Hepatocyte (in vitro differentiated cells): ENCODE measurements around the gene GPR15. TPM values are rescaled to one million over a fixed set of nuclear protein-coding genes. Genes with fewer than 3 reads are reported as not detected.

Experiments used
- DNase-seq: peaks from one replicate; pipeline ENCODE4 v3.0.0-alpha.2; 2016; ENCODE audit warnings: low spot score
- H2AFZ ChIP-seq: fragments of 200-600 bp; sonication (generic); 2 replicates; pipeline ENCODE4 v1.6.0; 2016; ENCODE audit warnings: antibody characterized with exemption, mild to moderate bottlenecking
- H3K27ac ChIP-seq: fragments of 200-600 bp; sonication (generic); 2 replicates; pipeline ENCODE4 v1.5.1; 2016; ENCODE audit warnings: mild to moderate bottlenecking
- H3K27me3 ChIP-seq: fragments of 200-600 bp; sonication (generic); 2 replicates; pipeline ENCODE4 v1.6.1; 2016
- H3K36me3 ChIP-seq: fragments of 200-600 bp; sonication (generic); replicated peaks from 2 replicates; pipeline ENCODE4 v1.5.1; 2016; ENCODE audit warnings: low read depth; ENCODE audit not compliant: insufficient read depth
- H3K4me1 ChIP-seq: fragments of 200-600 bp; sonication (generic); 2 replicates; pipeline ENCODE4 v1.5.1; 2016; ENCODE audit warnings: mild to moderate bottlenecking, moderate library complexity; ENCODE audit not compliant: insufficient read depth
- H3K4me2 ChIP-seq: fragments of 200-600 bp; sonication (generic); 2 replicates; pipeline ENCODE4 v1.6.0; 2016
- H3K4me3 ChIP-seq: fragments of 200-600 bp; sonication (generic); 2 replicates; pipeline ENCODE4 v1.5.1; 2016; ENCODE audit warnings: mild to moderate bottlenecking
- H3K79me2 ChIP-seq: fragments of 200-600 bp; sonication (generic); 2 replicates; pipeline ENCODE4 v1.6.0; 2017; ENCODE audit warnings: mild to moderate bottlenecking
- H3K9me2 ChIP-seq: fragments of 200-600 bp; sonication (generic); replicated peaks from 2 replicates; pipeline ENCODE4 v1.6.0; 2017; ENCODE audit warnings: mild to moderate bottlenecking; ENCODE audit not compliant: insufficient read depth
- H3K9me3 ChIP-seq: fragments of 200-600 bp; sonication (generic); 2 replicates; pipeline ENCODE4 v1.5.1; 2016; ENCODE audit warnings: low read depth, mild to moderate bottlenecking
- H4K20me1 ChIP-seq: fragments of 200-600 bp; sonication (generic); 2 replicates; pipeline ENCODE4 v1.6.0; 2016; ENCODE audit warnings: mild to moderate bottlenecking; ENCODE audit not compliant: insufficient read depth, poor library complexity, severe bottlenecking
- EZH2 ChIP-seq: fragments of 200-600 bp; sonication (generic); IDR thresholded peaks from 2 replicates; pipeline ENCODE4 v1.6.1; 2016; ENCODE audit warnings: antibody characterized with exemption, mild to moderate bottlenecking, borderline replicate concordance
- EZH2phosphoT487 ChIP-seq: fragments of 200-600 bp; sonication (generic); IDR thresholded peaks from one replicate; pipeline ENCODE4 v1.6.1; 2018; ENCODE audit warnings: antibody characterized with exemption, mild to moderate bottlenecking, low read depth, moderate library complexity; ENCODE audit not compliant: unreplicated experiment, severe bottlenecking
- WGBS: methylation state at CpG from one replicate; pipeline ENCODE4 v1.1.6; 2016; ENCODE audit warnings: low lambda C conversion rate; ENCODE audit errors: missing lambda C conversion rate; 5-methylcytosine and 5-hydroxymethylcytosine counted together
- polyA plus RNA-seq: library from polyadenylated mRNA; unstranded; fragments of >200 nt; fragmentation: Nextera tagmentation; extraction: Ambion mirVana; gene quantifications from 2 replicates; pipeline ENCODE4 v1.2.1, GENCODE V29; 2016
- total RNA-seq: library from RNA; depleted of rRNA; stranded (reverse); fragments of >200 nt; gene quantifications from 2 replicates; pipeline ENCODE4 v1.2.3, GENCODE V29; 2014
- TF ChIP-seq, protein P1 (sequence below): fragments of 200-600 bp; sonication (generic); IDR thresholded peaks from 2 replicates; pipeline ENCODE4 v1.5.1; 2016; ENCODE audit warnings: antibody characterized with exemption, mild to moderate bottlenecking; ENCODE audit not compliant: poor library complexity

GPR15 gene
- total and polyA plus RNA-seq, 2 experiments from 2014 or later = not detected

DNA sequence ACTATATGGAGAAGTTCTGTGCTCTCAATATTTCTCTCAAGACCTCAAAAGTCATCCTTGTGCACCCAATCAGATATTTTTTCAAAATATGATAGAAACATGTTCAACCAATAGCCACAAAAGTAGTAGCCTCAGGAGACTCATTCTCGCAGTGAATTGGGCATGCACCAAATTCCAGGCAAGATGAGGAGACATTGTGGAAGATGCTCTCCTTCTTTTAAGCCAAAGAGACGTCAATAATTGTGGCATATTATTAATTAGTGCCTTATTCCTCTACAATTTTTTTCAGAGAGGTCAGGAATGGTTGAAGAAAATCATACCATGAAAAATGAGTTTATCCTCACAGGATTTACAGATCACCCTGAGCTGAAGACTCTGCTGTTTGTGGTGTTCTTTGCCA is 34.4 kb upstream of the GPR15 start, which contains the start of gene OR5K2:
OR5K2 (plus strand) TSS at position 301 of the 400 bp plus-strand sequence; CDS start at position 301, 0 bp downstream.
- Histone ChIP-seq H3K27me3 (no peaks in the 10 kb centered on the region), H3K9me2 (no peaks in the 10 kb centered on the region), H3K27ac (no peak within 1 kb of the TSS), H3K4me1 (no peaks in the 10 kb centered on the region), H3K79me2 (no peaks in the 10 kb centered on the region), H3K4me2 (no peak within 1 kb of the TSS), H3K9me3 (no peaks in the 10 kb centered on the region), H4K20me1 (no peaks in the 10 kb centered on the region), H3K4me3 (no peak within 1 kb of the TSS), H2AFZ (no peak within 1 kb of the TSS), H3K36me3 (no peaks in the 10 kb centered on the region)
- no peak for TF ChIP-seq EZH2
- TF ChIP-seq, protein P1, sequence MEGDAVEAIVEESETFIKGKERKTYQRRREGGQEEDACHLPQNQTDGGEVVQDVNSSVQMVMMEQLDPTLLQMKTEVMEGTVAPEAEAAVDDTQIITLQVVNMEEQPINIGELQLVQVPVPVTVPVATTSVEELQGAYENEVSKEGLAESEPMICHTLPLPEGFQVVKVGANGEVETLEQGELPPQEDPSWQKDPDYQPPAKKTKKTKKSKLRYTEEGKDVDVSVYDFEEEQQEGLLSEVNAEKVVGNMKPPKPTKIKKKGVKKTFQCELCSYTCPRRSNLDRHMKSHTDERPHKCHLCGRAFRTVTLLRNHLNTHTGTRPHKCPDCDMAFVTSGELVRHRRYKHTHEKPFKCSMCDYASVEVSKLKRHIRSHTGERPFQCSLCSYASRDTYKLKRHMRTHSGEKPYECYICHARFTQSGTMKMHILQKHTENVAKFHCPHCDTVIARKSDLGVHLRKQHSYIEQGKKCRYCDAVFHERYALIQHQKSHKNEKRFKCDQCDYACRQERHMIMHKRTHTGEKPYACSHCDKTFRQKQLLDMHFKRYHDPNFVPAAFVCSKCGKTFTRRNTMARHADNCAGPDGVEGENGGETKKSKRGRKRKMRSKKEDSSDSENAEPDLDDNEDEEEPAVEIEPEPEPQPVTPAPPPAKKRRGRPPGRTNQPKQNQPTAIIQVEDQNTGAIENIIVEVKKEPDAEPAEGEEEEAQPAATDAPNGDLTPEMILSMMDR = no peak
- TF ChIP-seq EZH2phosphoT487 = no peak
- 71% methylated on average over 2 of the region's 2 CpGs for WGBS
- no peak for DNase-seq

DNA sequence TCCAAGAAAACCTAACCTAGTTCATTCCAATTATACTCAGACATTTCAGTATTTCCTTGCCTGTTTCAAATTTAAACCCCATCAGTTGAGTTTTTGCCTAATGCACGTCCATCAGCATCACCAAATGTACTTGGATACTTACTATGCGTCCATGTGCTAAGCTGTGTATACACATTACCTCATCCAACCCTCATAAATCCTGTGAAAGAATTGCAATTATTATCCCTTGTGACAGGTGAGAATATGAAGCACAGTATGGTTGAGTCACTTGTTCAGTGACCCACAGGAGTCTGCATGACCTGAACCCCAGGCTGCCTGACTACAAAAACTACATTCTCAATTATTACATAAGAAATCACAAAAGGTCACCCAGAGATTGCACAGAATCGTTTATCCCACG is 31.8 kb upstream of the GPR15 start:
- no peaks in the 10 kb centered on the region for H3K9me3 ChIP-seq
- no peaks in the 10 kb centered on the region for H4K20me1 ChIP-seq
- no peaks in the 10 kb centered on the region for H3K4me1 ChIP-seq
- no peaks in the 10 kb centered on the region for H3K36me3 ChIP-seq
- H3K4me3 ChIP-seq = no peak overlapping the region
- no peak overlapping the region for H3K27ac ChIP-seq
- TF ChIP-seq EZH2phosphoT487 = no peak
- TF ChIP-seq EZH2 = no peak
- TF ChIP-seq, protein P1 = no peak
- 69% methylated on average over 4 of the region's 4 CpGs for WGBS
- DNase-seq = no peak
- H3K79me2 ChIP-seq = no peaks in the 10 kb centered on the region
- no peaks in the 10 kb centered on the region for H3K9me2 ChIP-seq
- no peak overlapping the region for H3K4me2 ChIP-seq
- no peaks in the 10 kb centered on the region for H3K27me3 ChIP-seq
- no peak overlapping the region for H2AFZ ChIP-seq

DNA sequence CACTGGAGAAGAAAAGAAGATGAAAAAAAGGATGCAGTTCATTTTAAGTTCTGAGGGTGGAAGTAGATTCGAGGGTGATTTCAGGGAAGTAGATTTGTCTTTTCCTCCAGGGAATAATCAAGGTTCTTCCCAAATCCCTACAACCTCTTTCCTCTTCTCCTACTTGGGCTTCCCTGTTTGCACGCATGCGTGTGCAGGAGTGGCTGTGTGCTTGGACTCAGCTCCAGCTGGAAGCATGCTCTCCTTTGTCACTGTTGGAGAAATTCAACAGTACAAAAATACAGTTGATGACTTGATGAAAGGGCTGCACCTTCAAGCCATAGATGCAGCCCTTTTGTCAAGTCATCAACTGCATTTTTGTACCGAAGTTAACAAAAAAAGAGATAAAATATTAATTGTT is 30.5 kb upstream of the GPR15 start:
- no peaks in the 10 kb centered on the region for H3K4me1 ChIP-seq
- DNase-seq = no peak
- whole genome bisulfite sequencing = 90% methylated on average over 4 of the region's 4 CpGs

More for the DNA sequence above, 30.5 kb upstream of the GPR15 start:
- H3K9me2 ChIP-seq = no peaks in the 10 kb centered on the region
- H2AFZ ChIP-seq = no peak overlapping the region
- H3K4me2 ChIP-seq = no peak overlapping the region
- no peak overlapping the region for H3K4me3 ChIP-seq
- no peaks in the 10 kb centered on the region for H3K9me3 ChIP-seq
- TF ChIP-seq, protein P1 = no peak
- TF ChIP-seq EZH2phosphoT487 = no peak
- TF ChIP-seq EZH2 = no peak
- no peaks in the 10 kb centered on the region for H4K20me1 ChIP-seq
- no peaks in the 10 kb centered on the region for H3K79me2 ChIP-seq
- no peak overlapping the region for H3K27ac ChIP-seq
- no peaks in the 10 kb centered on the region for H3K36me3 ChIP-seq
- H3K27me3 ChIP-seq = no peaks in the 10 kb centered on the region
